Measurements from ENCODE around the gene NDUFA7. TPM values are rescaled to one million over a fixed set of nuclear protein-coding genes. Genes with fewer than 3 reads are reported as not detected.
"Not testable (repeated sequence)": the region's sequence is repeated elsewhere in the genome, so short reads cannot be mapped to it uniquely, and the experiment has no call there.

Gene NDUFA7
- total and polyA plus RNA-seq, 11 donors = 74.5 to 393 (median 104) TPM

- no peak for ATAC-seq
- Histone ChIP-seq H3K4me3 (peak overlapping the region in 2 of 12 donors; percentile 46 to 67), H3K27me3 (no peaks in the 10 kb centered on the region), H3K36me3 (no peaks in the 10 kb centered on the region), H3K27ac (peak overlapping the region in 2 of 12 donors; percentile 58 to 81), H3K9me3 (no peaks in the 10 kb centered on the region), H3K4me1 (peaks cover 0 to 11% (median 4%) of the 10 kb centered on the region in 12 donors)
- intact Hi-C loops (cut with DNase I) = loop anchor here in 4 of 10 donors (5.0 to 10.0 kb wide), 5 partner anchors 45 to 805 kb away; partner anchors contain the start of genes NDUFA7 (in 2 of the 4), RPS28 (in 2 of the 4) and ACTL9 (in 1 of the 4)
- DNase-seq = no peak
- TF ChIP-seq CTCF (IDR thresholded peaks at IDR 0.05) = no peak
- no peak for TF ChIP-seq POLR2A (IDR thresholded peaks at IDR 0.05)
- WGBS, 4 donors = 87 to 97% (median 92%) methylated on average over 3 of the region's 3 CpGs
Measured at GRCh38 chr19:8269724-8270123, 51.5 kb downstream of the NDUFA7 start.

- peaks cover 0 to 11% (median 4%) of the 10 kb centered on the region in 12 donors for H3K4me1 ChIP-seq
- peaks cover 0 to 12% (median 8%) of the 10 kb centered on the region in 9 donors for H3K36me3 ChIP-seq
- H3K27me3 ChIP-seq = no peaks in the 10 kb centered on the region
- DNase-seq (peak in 1 of 5 donors; percentile 2), ATAC-seq (no peak)
- WGBS, 4 donors = 72 to 83% (median 78%) methylated on average over 3 of the region's 3 CpGs
- intact Hi-C loops (cut with DNase I) = loop anchor here in 4 of 10 donors (5.0 to 10.0 kb wide), 5 partner anchors 49 to 809 kb away; partner anchors contain the start of genes NDUFA7 (in 2 of the 4), RPS28 (in 2 of the 4) and ACTL9 (in 1 of the 4)
- no peaks in the 10 kb centered on the region for H3K9me3 ChIP-seq
- H3K27ac ChIP-seq = no peak overlapping the region
- H3K4me3 ChIP-seq = no peak overlapping the region
- TF ChIP-seq POLR2A (IDR thresholded peaks at IDR 0.05) = no peak
- TF ChIP-seq CTCF (IDR thresholded peaks at IDR 0.05) = no peak
Measured at GRCh38 chr19:8265872-8266271, 55.3 kb downstream of the NDUFA7 start.

GRCh38 chr19:8264248-8264647 is 56.9 kb downstream of the NDUFA7 start:
- not testable (repeated sequence) for H3K27ac ChIP-seq, H3K9me3 ChIP-seq, DNase-seq, ATAC-seq, H3K4me3 ChIP-seq, H3K27me3 ChIP-seq
- peaks cover 0 to 14% (median 2%) of the 10 kb centered on the region in 12 donors for H3K4me1 ChIP-seq
- WGBS, 4 donors = 71 to 96% (median 91%) methylated on average over 4 of the region's 4 CpGs
- peaks cover 0 to 12% (median 8%) of the 10 kb centered on the region in 9 donors for H3K36me3 ChIP-seq
- intact Hi-C loops (cut with DNase I) = loop anchor here in 3 of 10 donors (10.0 kb wide), 4 partner anchors 51 to 811 kb away; partner anchors contain the start of genes ACTL9 (in 1 of the 3), NDUFA7 (in 1 of the 3) and RPS28 (in 1 of the 3)

GRCh38 chr19:8262431-8262830 is 58.7 kb downstream of the NDUFA7 start:
- WGBS, 4 donors = 92 to 95% (median 94%) methylated on average over 6 of the region's 6 CpGs
- peaks cover 0 to 6% (median 0%) of the 10 kb centered on the region in 12 donors for H3K4me1 ChIP-seq
- TF ChIP-seq CTCF (IDR thresholded peaks at IDR 0.05) (no peak), POLR2A (IDR thresholded peaks at IDR 0.05) (no peak)
- intact Hi-C loops (cut with DNase I) = loop anchor here in 3 of 10 donors (10.0 kb wide), 4 partner anchors 52 to 812 kb away; partner anchors contain the start of genes ACTL9 (in 1 of the 3), NDUFA7 (in 1 of the 3) and RPS28 (in 1 of the 3)
- no peak overlapping the region for H3K4me3 ChIP-seq
- ATAC-seq = no peak
- peaks cover 0 to 27% (median 8%) of the 10 kb centered on the region in 9 donors for H3K36me3 ChIP-seq
- no peak overlapping the region for H3K27ac ChIP-seq
- H3K9me3 ChIP-seq = no peaks in the 10 kb centered on the region
- H3K27me3 ChIP-seq = no peaks in the 10 kb centered on the region
- peak in 1 of 5 donors; percentile 4 for DNase-seq

Measured in heart left ventricle (tissue), 16 donors.